Mucosa of rectum (tissue), 2 donors: ENCODE measurements around the gene PSMA3.
"Not testable (repeated sequence)": the region's sequence is repeated elsewhere in the genome, so short reads cannot be mapped to it uniquely, and the experiment has no call there.

Source experiments
- H3K27ac ChIP-seq, 2 donors: one replicate each; pipeline ENCODE4 v1.7.0; 2013; ENCODE audit warnings: inconsistent platforms in 2 of 2, low read depth in 2 of 2, low read length in 2 of 2
- H3K27me3 ChIP-seq, 2 donors: one replicate each; pipeline ENCODE4 v1.7.0; 2013; ENCODE audit warnings: low read length in 2 of 2; ENCODE audit not compliant: control insufficient read depth in 2 of 2, insufficient read depth in 2 of 2
- H3K36me3 ChIP-seq, 2 donors: one replicate each; pipeline ENCODE4 v1.7.0; 2013; ENCODE audit warnings: low read length in 2 of 2; ENCODE audit not compliant: control insufficient read depth in 2 of 2, insufficient read depth in 2 of 2
- H3K4me1 ChIP-seq, 2 donors: one replicate each; pipeline ENCODE4 v1.7.0; 2013; ENCODE audit warnings: low read length in 2 of 2, mild to moderate bottlenecking in 1 of 2; ENCODE audit not compliant: control insufficient read depth in 2 of 2, insufficient read depth in 2 of 2
- H3K4me3 ChIP-seq, 2 donors: one replicate each; pipeline ENCODE4 v1.7.0; 2013; ENCODE audit warnings: low read length in 2 of 2
- H3K9ac ChIP-seq, 2 donors: one replicate each; pipeline ENCODE4 v1.7.0; 2013; ENCODE audit warnings: low read length in 2 of 2, low read depth in 1 of 2, mild to moderate bottlenecking in 1 of 2
- H3K9me3 ChIP-seq, 2 donors: one replicate each; pipeline ENCODE4 v1.7.0; 2013; ENCODE audit warnings: low read length in 2 of 2; ENCODE audit not compliant: control insufficient read depth in 2 of 2
- donor health status: healthy.
- donor health status: Normal muscosa, but diverticular disease.

The PSMA3 gene

DNA sequence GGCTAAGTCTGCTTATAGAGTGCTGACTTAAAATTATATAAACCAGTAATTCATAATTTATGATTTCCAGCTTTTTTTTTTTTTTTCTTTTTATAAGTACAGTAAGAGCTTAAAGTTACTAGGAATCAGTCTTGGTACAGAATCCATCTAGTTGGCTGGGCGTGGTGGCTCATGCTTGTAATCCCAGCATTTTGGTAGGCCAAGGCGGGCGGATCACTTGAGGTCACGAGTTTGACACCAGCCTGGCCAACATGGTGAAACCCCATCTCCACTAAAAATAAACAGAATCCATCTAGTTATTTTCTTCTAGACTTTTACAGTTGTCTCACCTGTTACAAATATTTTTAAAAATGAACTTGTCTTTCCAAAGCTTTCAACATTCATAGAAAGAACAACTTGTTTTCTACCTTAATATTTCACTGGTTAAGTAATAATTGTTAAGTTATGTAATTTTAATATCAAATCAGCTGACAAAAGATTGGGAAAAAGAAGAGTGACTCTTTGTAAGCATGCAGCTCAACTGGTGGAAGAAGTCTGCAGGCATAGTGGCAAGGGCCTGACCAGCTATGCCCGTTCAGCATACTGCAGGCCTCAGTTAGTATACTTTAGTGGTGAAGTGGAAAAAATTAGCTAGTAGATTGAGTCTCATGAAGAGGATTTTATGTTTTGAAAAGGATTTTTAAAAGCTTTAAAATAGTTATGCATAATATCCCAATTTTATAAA, 17.4 kb upstream of the PSMA3 start:
- no peaks in the 10 kb centered on the region for H3K9me3 ChIP-seq
- no peak overlapping the region for H3K27ac ChIP-seq
- H3K27me3 ChIP-seq: no peaks in the 10 kb centered on the region
- no peak overlapping the region for H3K4me3 ChIP-seq
- H3K4me1 ChIP-seq: no peaks in the 10 kb centered on the region
- H3K9ac ChIP-seq: no peak overlapping the region
- peaks cover 7 to 14% of the 10 kb centered on the region in 2 donors for H3K36me3 ChIP-seq

DNA sequence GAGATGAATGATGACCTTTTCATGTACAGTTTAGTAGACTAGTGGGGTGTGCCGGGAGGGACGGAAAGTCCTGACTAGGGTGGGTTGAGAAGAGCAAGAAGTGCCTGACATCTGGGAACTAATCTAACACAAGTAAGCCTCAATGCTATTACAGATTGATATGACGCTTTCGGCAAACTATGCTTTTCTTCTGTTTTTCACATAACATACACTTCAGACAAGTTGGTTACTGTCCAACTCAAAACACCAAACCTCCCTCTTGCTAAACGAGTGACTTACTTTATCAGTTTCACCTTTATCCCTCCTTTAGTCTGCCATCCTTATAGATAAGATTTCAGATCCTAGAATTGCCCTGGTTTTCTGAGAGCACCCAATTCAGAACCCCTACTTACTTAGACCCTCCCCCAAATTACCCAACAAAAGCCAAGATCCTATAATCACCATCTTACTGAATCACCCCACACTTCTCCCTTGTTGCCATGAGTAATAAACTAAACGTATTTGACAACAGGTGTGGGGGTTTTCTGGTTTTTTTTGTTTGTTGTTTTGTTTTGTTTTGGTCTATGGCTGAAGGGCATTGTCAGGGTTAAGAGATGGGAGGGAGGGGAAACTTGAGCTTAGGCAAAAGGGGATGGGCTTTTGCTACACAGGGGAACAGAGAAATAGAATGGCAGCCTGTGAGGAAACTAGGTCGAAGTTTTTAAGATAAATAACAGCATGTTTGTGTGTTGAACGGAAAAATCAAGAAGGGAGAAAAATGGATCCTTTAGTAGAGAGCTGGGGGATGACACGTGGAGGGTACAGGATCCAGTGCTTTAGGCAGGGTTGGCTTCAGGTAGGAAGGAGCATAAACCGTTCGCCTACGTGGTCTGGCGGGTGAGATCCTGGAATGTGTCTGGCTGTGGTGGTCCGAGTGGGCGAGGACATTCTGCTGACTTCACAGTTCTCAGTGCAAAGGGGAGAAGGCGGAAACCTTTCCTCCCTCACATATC, 6.1 kb upstream of the PSMA3 start:
- Histone ChIP-seq H3K4me3 (peak overlapping the region; percentile 62 to 83), H3K9ac (peak overlapping the region; percentile 60 to 72), H3K27ac (peak overlapping the region; percentile 59 to 74), H3K27me3 (no peaks in the 10 kb centered on the region), H3K4me1 (no peaks in the 10 kb centered on the region), H3K9me3 (no peaks in the 10 kb centered on the region), H3K36me3 (peaks cover 0 to under 1% of the 10 kb centered on the region in 2 donors)

DNA sequence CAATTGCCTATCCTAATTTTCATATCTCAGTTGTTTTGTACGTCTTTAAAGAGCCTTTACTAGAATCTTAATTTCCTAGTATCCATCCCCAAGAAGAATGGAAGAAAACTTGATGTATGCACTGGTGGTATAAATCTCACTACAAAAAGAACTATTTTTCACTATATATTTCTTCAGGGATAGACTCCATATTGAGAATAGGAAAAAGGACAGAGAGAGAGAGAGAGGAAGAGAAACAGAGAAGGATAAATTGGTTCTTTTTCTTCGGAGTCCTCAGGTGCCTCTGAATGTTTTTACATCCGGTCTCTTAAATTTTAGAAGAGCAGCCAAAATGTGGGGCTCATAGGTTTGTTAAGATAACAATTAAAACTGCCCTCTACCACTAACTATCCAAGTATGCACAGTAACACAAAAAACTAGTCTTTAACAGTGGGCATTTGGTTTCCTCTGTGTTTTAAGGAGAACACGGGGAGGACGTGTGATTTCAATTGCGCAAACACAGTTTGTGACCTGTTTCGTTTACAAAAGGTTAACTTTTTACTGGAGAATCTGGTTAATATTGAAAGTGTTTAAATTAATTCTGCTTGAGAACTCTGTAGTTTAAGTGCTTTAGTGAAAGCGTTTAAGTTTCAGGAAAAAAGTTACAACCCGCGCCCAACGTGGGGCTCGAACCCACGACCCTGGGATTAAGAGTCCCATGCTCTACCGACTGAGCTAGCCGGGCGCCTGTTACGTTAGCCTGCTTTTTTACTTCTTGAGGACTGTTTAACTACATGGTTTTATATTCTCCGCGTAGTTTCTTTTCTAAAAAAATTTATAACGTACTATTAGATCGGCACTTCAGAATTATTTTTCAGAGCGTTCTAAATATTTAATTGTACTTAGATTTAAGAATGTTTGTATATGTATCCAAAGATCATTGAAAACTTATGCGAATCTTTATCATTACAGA, 5.1 kb upstream of the PSMA3 start:
- H3K27ac ChIP-seq: peak overlapping the region; percentile 59 to 74
- no peaks in the 10 kb centered on the region for H3K27me3 ChIP-seq
- peak overlapping the region; percentile 62 to 83 for H3K4me3 ChIP-seq
- no peaks in the 10 kb centered on the region for H3K9me3 ChIP-seq
- H3K4me1 ChIP-seq: peaks cover 0 to 5% of the 10 kb centered on the region in 2 donors
- H3K9ac ChIP-seq: peak overlapping the region; percentile 60 to 82
- no peaks in the 10 kb centered on the region for H3K36me3 ChIP-seq

DNA sequence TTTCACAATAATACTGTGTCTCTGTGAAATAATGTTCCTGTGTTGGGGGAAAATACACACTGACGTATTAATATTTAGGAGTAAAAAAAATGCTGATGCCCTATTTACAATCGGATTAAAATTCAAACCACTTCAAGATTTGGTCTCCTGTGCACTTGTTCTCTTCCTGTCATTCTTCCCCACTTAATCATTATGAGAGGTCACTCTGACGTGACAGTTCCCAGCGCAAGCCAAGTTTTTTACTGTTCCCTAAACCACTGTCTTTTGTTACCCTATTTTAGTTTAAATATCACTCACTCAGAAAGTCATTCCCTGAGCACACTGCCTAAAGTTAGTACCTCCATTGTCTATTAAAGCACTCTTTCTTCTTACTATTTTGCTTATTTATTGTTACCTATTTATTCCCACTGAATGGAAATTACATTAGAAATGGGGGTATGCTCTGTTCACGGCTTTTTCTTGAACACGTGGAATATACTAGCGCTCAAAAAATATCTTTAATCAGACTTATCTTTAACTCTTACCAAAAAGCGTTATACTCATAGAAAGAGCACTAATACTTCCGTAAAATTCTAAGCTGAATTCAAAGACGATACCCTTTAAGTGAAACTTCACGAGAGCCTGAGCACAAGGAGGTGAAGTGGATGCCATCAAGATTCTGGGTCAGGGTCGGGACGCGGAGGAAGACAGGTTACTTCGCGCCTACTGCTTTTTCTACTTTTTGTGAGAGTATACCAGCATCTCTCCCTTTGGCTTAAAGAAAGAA, 670 bp upstream of the PSMA3 start:
- peak overlapping the region; percentile 98 to 99 for H3K4me3 ChIP-seq
- no peaks in the 10 kb centered on the region for H3K9me3 ChIP-seq
- no peaks in the 10 kb centered on the region for H3K27me3 ChIP-seq
- H3K4me1 ChIP-seq: peaks cover 7 to 16% of the 10 kb centered on the region in 2 donors
- peak overlapping the region; percentile 74 to 82 for H3K27ac ChIP-seq
- peaks cover 3 to 5% of the 10 kb centered on the region in 2 donors for H3K36me3 ChIP-seq
- H3K9ac ChIP-seq: peak overlapping the region; percentile 73 to 74

DNA sequence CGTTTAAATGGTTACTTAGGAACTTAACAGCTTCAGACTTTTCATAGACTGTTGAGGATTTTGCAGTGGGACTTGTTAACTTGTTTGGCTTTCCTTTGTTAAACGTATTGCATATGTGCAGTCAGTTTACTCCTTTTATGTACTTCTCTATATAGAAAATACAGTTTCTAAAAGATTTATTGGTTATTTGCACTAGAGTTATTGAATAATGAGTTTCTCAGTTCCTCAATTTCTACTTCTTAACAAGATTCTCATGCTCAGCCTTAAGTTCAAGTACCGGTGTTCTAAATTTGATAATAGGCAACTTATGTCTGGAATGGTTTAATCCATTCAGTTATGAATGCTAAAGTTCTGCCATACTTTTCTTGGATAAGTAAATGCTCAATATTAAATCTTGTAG, 919 bp downstream of the PSMA3 start:
- Histone ChIP-seq H3K9me3 (no peaks in the 10 kb centered on the region), H3K36me3 (peaks cover 7 to 13% of the 10 kb centered on the region in 2 donors), H3K4me3 (peak overlapping the region; percentile 98 to 99), H3K4me1 (peaks cover 7 to 16% of the 10 kb centered on the region in 2 donors), H3K27me3 (no peaks in the 10 kb centered on the region), H3K9ac (peak overlapping the region; percentile 95 to 98), H3K27ac (peak overlapping the region; percentile 97 to 98)

DNA sequence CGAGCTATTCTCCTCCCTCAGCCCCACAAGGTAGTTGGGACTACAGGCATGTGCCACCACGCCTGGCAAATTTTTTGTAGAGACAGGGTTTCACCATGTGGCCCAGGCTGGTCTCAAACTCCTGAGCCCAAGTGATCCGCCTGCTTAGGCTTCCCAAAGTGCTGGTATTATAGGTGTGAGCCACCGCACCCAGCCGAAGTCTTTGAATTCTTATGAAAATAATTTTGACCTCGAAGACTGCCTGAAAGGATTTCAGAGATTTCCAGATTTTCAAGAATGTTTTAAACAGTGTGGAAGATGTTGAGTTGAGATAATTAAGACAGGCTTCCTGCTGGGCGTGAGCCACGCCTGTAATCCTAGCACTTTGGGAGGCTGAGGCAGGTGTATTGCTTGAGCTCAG, 5.0 kb downstream of the PSMA3 start:
- Histone ChIP-seq H3K9me3 (no peaks in the 10 kb centered on the region), H3K36me3 (peaks cover 31 to 36% of the 10 kb centered on the region in 2 donors), H3K4me1 (peaks cover 7 to 11% of the 10 kb centered on the region in 2 donors), H3K27me3 (no peaks in the 10 kb centered on the region), H3K27ac (no peak overlapping the region), H3K9ac (no peak overlapping the region), H3K4me3 (no peak overlapping the region)

DNA sequence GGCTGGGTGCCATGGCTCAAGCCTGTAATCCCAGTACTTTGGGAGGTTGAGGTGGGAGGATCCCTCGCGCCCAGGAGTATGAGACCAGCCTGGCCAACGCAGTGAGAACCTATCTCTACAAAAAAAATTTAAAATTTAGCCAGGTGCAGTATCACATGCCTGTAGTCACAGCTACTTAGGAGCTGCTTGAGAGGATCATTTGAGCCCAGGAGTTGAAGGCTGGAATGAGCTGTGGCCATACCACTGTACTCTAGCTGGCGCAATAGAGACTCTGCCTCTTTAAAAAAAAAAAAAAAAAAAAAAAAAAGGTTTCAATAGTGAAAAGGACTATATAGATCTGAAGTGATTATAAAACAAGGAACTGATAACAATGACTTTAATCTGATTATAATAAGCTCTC, 13.5 kb downstream of the PSMA3 start:
- H3K9ac ChIP-seq: no peak overlapping the region
- H3K27me3 ChIP-seq: no peaks in the 10 kb centered on the region
- no peaks in the 10 kb centered on the region for H3K4me1 ChIP-seq
- peaks cover 38 to 59% of the 10 kb centered on the region in 2 donors for H3K36me3 ChIP-seq
- H3K27ac ChIP-seq: no peak overlapping the region
- H3K9me3 ChIP-seq: no peaks in the 10 kb centered on the region
- H3K4me3 ChIP-seq: no peak overlapping the region

DNA sequence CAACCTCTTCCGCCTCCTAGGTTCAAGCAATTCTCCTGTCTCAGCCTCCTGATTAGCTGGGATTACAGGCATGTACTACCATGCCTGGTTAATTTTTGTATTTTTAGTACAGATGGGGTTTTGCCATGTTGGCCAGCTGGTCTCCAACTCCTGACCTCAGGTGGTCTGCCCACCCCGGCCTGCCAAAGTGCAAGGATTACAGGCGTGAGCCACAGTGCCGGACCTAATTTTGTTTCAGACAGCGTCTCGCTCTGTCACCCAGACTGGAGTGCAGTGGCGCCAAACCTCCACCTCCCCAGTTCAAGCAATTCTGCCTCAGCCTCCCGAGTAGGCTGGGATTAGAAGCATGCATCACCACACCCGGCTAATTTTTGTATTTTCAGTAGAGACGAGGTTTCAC, 17.4 kb downstream of the PSMA3 start:
- H3K27me3 ChIP-seq, H3K27ac ChIP-seq, H3K9ac ChIP-seq, H3K4me1 ChIP-seq, H3K9me3 ChIP-seq, H3K4me3 ChIP-seq: not testable (repeated sequence)
- H3K36me3 ChIP-seq: peaks cover 58 to 72% of the 10 kb centered on the region in 2 donors

DNA sequence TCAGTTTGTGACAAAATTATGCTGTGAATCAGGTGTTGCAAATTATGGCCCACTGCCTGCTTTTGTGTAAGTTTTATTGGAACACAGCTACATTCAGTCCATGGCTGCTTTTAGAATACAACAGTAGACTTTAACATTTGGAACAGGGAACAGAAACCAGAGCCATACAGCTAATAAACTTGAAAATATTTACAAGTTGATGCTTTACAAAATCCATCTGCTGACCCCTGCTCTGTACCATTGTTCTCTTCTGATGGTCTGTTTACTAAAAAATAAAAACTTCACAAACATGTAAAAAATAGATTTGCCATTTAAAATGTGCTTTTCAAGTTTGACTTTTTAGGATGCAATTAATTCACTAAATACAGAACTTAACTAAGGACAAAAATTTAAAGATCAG, 20.8 kb downstream of the PSMA3 start:
- no peaks in the 10 kb centered on the region for H3K4me1 ChIP-seq
- H3K4me3 ChIP-seq: no peak overlapping the region
- H3K27ac ChIP-seq: no peak overlapping the region
- H3K9ac ChIP-seq: no peak overlapping the region
- H3K36me3 ChIP-seq: peaks cover 62 to 73% of the 10 kb centered on the region in 2 donors
- no peaks in the 10 kb centered on the region for H3K9me3 ChIP-seq
- H3K27me3 ChIP-seq: no peaks in the 10 kb centered on the region
